Activated CD4-positive, alpha-beta T cell treated with anti-CD3 and anti-CD28 coated beads, Interleukin-2, amount 50 U/mL, for 24 hours (primary cell): ENCODE results near the gene NPR2.

ENCODE experiments used
- DNase-seq, 2 donors: peaks; one replicate each; pipeline ENCODE4 v3.0.0-alpha.2; 2020; ENCODE audit warnings: low read depth in 1 of 2, low spot score in 1 of 2

Gene NPR2

DNA sequence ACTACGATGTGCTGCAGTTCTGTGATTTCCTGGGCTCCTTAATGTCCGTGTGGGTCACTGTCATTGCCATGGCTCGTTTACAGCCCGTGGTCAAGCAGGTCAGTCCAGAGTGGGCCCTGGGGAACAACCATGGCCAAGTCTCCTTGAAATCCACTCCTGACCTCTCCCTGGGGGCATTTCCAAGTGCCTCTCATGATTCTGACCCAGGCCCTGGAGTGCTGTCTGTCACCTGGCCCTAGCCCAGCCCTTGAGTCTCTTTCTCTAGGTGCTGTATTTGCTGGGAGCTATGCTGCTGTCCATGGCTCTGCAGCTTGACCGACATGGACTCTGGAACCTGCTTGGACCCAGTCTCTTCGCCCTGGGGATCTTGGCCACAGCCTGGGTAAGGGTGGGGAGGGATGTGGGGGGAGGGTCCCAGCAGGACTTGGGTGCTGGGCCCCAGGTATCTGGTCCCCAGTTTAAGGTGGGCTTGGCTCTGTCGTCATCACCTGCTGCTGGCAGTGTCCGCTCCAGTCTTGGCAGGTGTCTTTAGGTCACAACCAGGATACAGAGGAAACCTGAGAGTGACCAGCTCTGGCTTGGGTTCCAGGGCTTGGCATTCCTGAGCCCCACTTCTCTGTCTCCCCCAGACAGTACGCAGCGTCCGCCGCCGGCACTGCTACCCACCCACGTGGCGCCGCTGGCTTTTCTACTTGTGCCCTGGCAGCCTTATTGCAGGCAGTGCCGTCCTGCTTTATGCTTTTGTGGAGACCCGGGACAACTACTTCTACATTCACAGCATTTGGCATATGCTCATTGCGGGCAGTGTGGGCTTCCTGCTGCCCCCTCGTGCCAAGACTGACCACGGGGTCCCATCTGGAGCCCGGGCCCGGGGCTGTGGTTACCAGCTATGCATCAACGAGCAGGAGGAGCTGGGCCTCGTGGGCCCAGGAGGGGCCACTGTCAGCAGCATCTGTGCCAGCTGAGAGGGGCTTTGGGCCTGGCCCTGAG is 61.8 kb downstream of the NPR2 start:
- no peak for DNase-seq

DNA sequence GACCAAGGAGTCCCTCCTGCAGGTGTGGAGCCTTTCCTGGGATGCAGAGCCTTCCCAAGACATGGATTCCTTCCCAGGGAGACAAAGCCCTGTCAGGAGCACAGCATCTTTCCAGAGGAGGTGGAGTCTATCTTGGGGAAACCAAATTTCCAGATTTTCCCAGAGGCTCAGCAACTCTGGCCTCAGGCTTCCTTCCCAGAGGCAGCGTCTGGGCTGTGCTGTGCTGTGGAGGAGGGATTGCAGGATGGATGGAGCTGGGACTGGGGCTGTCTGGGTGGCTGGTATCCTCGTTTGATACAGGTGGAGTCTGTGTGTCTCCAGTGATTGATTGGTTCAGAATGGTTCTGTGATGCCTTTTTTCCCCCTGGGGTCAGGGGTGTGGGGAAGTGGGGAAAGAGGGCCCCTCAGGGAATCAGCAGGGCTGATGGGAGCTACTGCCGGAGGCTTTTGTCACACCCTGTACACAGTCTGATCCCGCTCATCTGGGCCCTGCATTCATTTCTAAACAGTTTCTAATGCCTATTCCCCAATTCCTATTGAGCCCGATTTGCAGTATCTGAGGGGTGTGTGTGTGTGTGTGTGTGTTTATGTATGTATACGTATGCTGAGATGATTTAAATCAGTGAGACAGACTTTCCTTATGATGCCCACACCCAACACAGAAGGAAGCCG is 62.8 kb downstream of the NPR2 start:
- no peak for DNase-seq

DNA sequence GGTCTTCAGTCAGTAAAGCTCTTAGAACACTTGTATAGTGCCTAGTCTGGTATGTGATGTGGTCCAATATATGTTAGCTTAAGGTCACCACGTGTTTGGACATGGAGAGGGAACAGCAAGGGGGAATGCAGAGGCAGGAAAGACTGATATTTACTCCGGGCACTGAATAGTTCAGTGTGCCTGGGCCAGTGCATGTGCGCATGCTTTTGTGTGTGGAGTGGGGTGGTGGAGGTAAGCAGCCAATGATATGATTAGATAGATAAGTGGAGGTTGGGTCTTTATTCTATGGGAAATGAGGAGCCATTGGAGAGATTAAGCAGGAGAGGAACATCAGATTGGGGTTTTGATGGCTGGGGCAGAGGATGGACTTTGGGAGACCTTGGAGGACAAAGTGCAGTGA is 64.8 kb downstream of the NPR2 start:
- DNase-seq: no peak

DNA sequence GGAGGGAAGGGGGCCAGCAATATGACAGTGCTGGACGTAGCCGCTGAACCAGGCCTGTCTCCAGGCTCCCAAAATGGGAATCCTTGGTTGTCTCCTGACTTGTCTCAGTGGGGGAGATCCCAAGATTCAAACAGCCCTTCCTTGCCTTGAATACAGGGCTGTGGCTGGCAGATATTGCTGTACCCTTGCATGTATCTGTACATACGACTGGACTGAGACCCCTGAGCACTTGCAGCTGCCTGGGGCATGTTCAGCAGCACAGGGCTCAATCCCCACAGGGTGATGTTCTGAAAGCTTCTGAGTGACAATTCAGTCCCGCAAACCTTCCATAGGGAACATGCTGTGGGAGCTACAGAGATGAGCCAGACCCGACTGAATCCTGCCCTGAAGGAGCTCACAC is 65.5 kb downstream of the NPR2 start:
- DNase-seq: no peak

DNA sequence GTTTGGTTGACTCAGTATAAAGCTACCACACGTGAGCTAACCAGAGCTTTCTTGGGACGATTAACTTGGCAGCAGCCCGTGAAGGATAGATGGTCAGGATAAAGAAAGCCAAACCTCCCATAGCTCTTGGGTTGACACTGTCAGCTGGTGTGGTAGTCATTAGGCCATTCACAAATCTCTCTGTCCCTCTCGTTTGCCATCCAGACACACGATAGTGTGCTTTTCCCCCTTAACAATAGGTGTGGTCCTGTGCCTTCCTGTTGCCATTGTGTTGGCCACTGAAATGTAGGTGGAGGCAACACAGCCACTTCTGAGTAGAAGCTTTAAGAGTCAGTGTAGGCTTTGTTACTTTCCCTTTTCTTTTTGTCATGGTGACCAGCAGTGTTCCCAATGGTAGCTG is 67.1 kb downstream of the NPR2 start:
- no peak for DNase-seq
